Measurements from ENCODE around the gene TARDBP. TPM values are rescaled to one million over a fixed set of nuclear protein-coding genes. Genes with fewer than 3 reads are reported as not detected.

Gene TARDBP
- total and polyA plus RNA-seq, 2 donors from 2014 or later: 103 to 140 TPM

DNA sequence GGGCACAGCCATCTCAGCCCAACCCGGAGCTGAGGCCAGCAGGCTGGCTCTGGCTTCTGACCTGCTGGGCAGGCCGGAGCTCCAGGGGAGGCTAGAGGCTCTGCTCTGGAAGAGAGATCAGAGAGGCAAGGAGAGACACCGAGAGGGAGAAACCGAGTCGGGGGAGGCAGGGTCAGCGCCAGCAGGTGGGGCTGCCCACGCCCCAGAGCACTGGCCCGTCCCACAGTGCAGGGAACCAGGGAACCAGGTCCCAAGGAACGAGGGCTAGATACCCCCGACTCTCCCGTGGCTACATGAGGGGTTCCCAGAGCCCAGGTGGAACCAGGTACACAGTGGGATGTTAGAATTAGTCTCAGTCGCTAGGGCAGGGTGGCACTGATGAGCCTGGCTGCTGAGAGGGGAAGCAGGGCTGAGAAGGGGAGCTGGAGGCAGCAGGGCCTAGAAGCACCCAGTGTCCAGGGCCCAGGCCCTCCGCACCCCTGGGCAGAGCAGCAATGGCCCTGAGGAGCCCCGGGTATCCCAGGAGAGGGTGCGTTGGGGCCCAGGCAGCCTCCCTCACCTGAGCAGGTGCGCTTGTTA is 32.5 kb downstream of the TARDBP start:
- TF ChIP-seq CTCF (IDR thresholded peaks at IDR 0.05; ENCODE audit: borderline replicate concordance, extremely low read depth, insufficient read depth): no peak
- Histone ChIP-seq H3K36me3 (ENCODE audit: control insufficient read depth in 2 of 3, insufficient read depth in 3 of 3, low read length in 3 of 3) (no peaks in the 10 kb centered on the region), H3K4me3 (ENCODE audit: low read length in 3 of 3) (no peak overlapping the region), H3K9me3 (ENCODE audit: control insufficient read depth in 2 of 3, insufficient read depth in 1 of 3, low read length in 3 of 3) (peaks cover 0 to 1% (median 0%) of the 10 kb centered on the region in 3 donors), H3K27me3 (ENCODE audit: control insufficient read depth, insufficient read depth, low read length) (no peaks in the 10 kb centered on the region), H3K9ac (ENCODE audit: low read length in 3 of 3) (no peak overlapping the region), H3K27ac (ENCODE audit: low read depth in 2 of 2, low read length in 2 of 2) (no peak overlapping the region), H3K4me1 (ENCODE audit: control insufficient read depth in 2 of 3, insufficient read depth in 2 of 3, low read depth in 1 of 3, low read length in 3 of 3) (no peaks in the 10 kb centered on the region)
- FAIRE-seq: no peak
- peak in 1 of 5 donors; percentile 35 for DNase-seq
- intact Hi-C loops (cut with DNase I): no loop called here

DNA sequence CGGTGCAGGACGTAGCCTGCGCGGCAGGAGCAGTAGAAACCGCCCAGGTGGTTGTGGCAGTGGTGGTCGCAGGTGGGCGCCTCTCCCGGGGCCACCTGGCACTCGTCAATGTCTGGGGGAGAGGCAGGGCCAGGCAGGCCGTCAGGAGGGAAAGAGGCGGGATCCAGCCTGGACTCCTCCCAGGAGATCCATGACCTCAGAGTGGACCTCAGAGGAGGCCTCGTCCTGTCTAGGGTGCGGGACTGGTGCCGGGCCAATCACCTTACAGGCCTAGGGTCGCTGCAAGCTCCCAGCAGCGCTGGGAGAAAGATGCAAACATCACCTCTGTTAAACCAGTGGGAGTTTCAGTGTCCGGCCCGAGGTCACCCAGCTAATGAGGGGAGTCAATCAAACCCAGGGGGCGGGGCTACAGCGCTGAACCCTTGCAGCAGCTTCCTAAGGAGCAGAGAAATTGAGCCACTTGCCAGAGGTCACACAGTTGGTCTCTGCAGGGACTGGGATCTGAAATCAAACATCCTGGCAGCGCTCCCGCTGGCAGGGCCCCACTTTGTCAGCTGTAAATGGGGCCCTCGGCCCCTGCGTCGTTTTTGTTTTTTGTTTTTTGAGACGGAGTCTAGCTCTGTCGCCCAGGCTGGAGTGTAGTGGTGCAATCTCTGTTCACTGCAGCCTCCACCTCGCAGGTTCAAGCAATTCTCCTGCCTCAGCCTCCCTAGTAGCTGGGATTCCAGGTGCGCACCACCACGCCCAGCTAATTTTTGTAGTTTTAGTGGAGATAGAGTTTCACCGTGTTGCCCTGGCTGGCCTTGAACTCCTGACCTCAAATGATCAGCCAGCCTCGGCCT is 33.2 kb downstream of the TARDBP start:
- TF ChIP-seq CTCF (IDR thresholded peaks at IDR 0.05; ENCODE audit: borderline replicate concordance, extremely low read depth, insufficient read depth): no peak
- Histone ChIP-seq H3K36me3 (ENCODE audit: control insufficient read depth in 2 of 3, insufficient read depth in 3 of 3, low read length in 3 of 3) (no peaks in the 10 kb centered on the region), H3K27me3 (ENCODE audit: control insufficient read depth, insufficient read depth, low read length) (no peaks in the 10 kb centered on the region), H3K9me3 (ENCODE audit: control insufficient read depth in 2 of 3, insufficient read depth in 1 of 3, low read length in 3 of 3) (peaks cover 0 to 1% (median 0%) of the 10 kb centered on the region in 3 donors), H3K27ac (ENCODE audit: low read depth in 2 of 2, low read length in 2 of 2) (no peak overlapping the region), H3K4me1 (ENCODE audit: control insufficient read depth in 2 of 3, insufficient read depth in 2 of 3, low read depth in 1 of 3, low read length in 3 of 3) (no peaks in the 10 kb centered on the region), H3K4me3 (ENCODE audit: low read length in 3 of 3) (no peak overlapping the region), H3K9ac (ENCODE audit: low read length in 3 of 3) (no peak overlapping the region)
- DNase-seq (peak; percentile 49 to 74 (median 66)), FAIRE-seq (no peak)
- intact Hi-C loops (cut with DNase I): no loop called here

- no peak for TF ChIP-seq CTCF (IDR thresholded peaks at IDR 0.05; ENCODE audit: borderline replicate concordance, extremely low read depth, insufficient read depth)
- Histone ChIP-seq H3K27ac (ENCODE audit: low read depth in 2 of 2, low read length in 2 of 2) (no peak overlapping the region), H3K4me1 (ENCODE audit: control insufficient read depth in 2 of 3, insufficient read depth in 2 of 3, low read depth in 1 of 3, low read length in 3 of 3) (no peaks in the 10 kb centered on the region), H3K36me3 (ENCODE audit: control insufficient read depth in 2 of 3, insufficient read depth in 3 of 3, low read length in 3 of 3) (no peaks in the 10 kb centered on the region), H3K9ac (ENCODE audit: low read length in 3 of 3) (no peak overlapping the region), H3K27me3 (ENCODE audit: control insufficient read depth, insufficient read depth, low read length) (no peaks in the 10 kb centered on the region), H3K9me3 (ENCODE audit: control insufficient read depth in 2 of 3, insufficient read depth in 1 of 3, low read length in 3 of 3) (no peaks in the 10 kb centered on the region), H3K4me3 (ENCODE audit: low read length in 3 of 3) (no peak overlapping the region)
- DNase-seq (peak in 2 of 5 donors; percentile 21 to 64), FAIRE-seq (no peak)
- intact Hi-C loops (cut with DNase I): no loop called here
Measured at GRCh38 chr1:11046270-11046566, 33.8 kb downstream of the TARDBP start.

Measured in kidney (tissue), 14 donors.